ENCODE data around the gene DCDC1.

DCDC1 gene

GRCh38 chr11:31397239-31397834 is 27.8 kb upstream of the DCDC1 start:
- Histone ChIP-seq H3K4me1 (ENCODE audit: control insufficient read depth, insufficient read depth, low read length) (no peaks in the 10 kb centered on the region), H3K27me3 (ENCODE audit: control insufficient read depth, insufficient read depth, low read length) (no peaks in the 10 kb centered on the region), H3K27ac (ENCODE audit: low read depth, low read length) (no peak overlapping the region), H3K36me3 (ENCODE audit: control insufficient read depth, insufficient read depth, low read length) (no peaks in the 10 kb centered on the region), H3K9ac (ENCODE audit: low read length) (no peak overlapping the region), H3K9me3 (ENCODE audit: control insufficient read depth, insufficient read depth, low read depth, low read length) (peaks cover 10% of the 10 kb centered on the region), H3K4me3 (ENCODE audit: low read depth, low read length) (no peak overlapping the region)

GRCh38 chr11:31387379-31387778 is 17.8 kb upstream of the DCDC1 start:
- Histone ChIP-seq H3K9me3 (ENCODE audit: control insufficient read depth, insufficient read depth, low read depth, low read length) (no peaks in the 10 kb centered on the region; the same call in 1 of the 2 replicates), H3K27ac (ENCODE audit: low read depth, low read length) (no peak overlapping the region; the same call in 1 of the 2 replicates), H3K36me3 (ENCODE audit: control insufficient read depth, insufficient read depth, low read length) (no peaks in the 10 kb centered on the region), H3K4me1 (ENCODE audit: control insufficient read depth, insufficient read depth, low read length) (0 out of 2 replicates have a peak, but pooled peaks cover 7% of the 10 kb centered on the region), H3K9ac (ENCODE audit: low read length) (no peak overlapping the region), H3K4me3 (ENCODE audit: low read depth, low read length) (no peak overlapping the region), H3K27me3 (ENCODE audit: control insufficient read depth, insufficient read depth, low read length) (no peaks in the 10 kb centered on the region)

GRCh38 chr11:31383116-31383515 is 13.6 kb upstream of the DCDC1 start:
- Histone ChIP-seq H3K27ac (ENCODE audit: low read depth, low read length) (no peak overlapping the region), H3K9me3 (ENCODE audit: control insufficient read depth, insufficient read depth, low read depth, low read length) (no peaks in the 10 kb centered on the region; the same call in 1 of the 2 replicates), H3K27me3 (ENCODE audit: control insufficient read depth, insufficient read depth, low read length) (no peaks in the 10 kb centered on the region), H3K36me3 (ENCODE audit: control insufficient read depth, insufficient read depth, low read length) (no peaks in the 10 kb centered on the region), H3K4me3 (ENCODE audit: low read depth, low read length) (no peak overlapping the region), H3K9ac (ENCODE audit: low read length) (no peak overlapping the region), H3K4me1 (ENCODE audit: control insufficient read depth, insufficient read depth, low read length) (0 out of 2 replicates have a peak, but pooled peaks cover 7% of the 10 kb centered on the region)

GRCh38 chr11:31375879-31376278 is 6.3 kb upstream of the DCDC1 start:
- no peak overlapping the region for H3K9ac ChIP-seq (ENCODE audit: low read length)
- no peaks in the 10 kb centered on the region for H3K4me1 ChIP-seq (ENCODE audit: control insufficient read depth, insufficient read depth, low read length)
- H3K36me3 ChIP-seq (ENCODE audit: control insufficient read depth, insufficient read depth, low read length) = no peaks in the 10 kb centered on the region
- no peaks in the 10 kb centered on the region for H3K9me3 ChIP-seq (ENCODE audit: control insufficient read depth, insufficient read depth, low read depth, low read length)
- no peaks in the 10 kb centered on the region for H3K27me3 ChIP-seq (ENCODE audit: control insufficient read depth, insufficient read depth, low read length)
- H3K4me3 ChIP-seq (ENCODE audit: low read depth, low read length) = no peak overlapping the region
- H3K27ac ChIP-seq (ENCODE audit: low read depth, low read length) = no peak overlapping the region

- H3K9ac ChIP-seq (ENCODE audit: low read length) = no peak overlapping the region
- no peaks in the 10 kb centered on the region for H3K9me3 ChIP-seq (ENCODE audit: control insufficient read depth, insufficient read depth, low read depth, low read length)
- 0 out of 2 replicates have a peak, but pooled peaks cover 9% of the 10 kb centered on the region for H3K4me1 ChIP-seq (ENCODE audit: control insufficient read depth, insufficient read depth, low read length)
- no peak overlapping the region for H3K27ac ChIP-seq (ENCODE audit: low read depth, low read length)
- H3K27me3 ChIP-seq (ENCODE audit: control insufficient read depth, insufficient read depth, low read length) = no peaks in the 10 kb centered on the region
- no peaks in the 10 kb centered on the region for H3K36me3 ChIP-seq (ENCODE audit: control insufficient read depth, insufficient read depth, low read length)
- no peak overlapping the region for H3K4me3 ChIP-seq (ENCODE audit: low read depth, low read length)
Measured at GRCh38 chr11:31366795-31367194, 2.7 kb downstream of the DCDC1 start.

- 0 out of 2 replicates have a peak, but pooled peaks cover 9% of the 10 kb centered on the region for H3K4me1 ChIP-seq (ENCODE audit: control insufficient read depth, insufficient read depth, low read length)
- no peaks in the 10 kb centered on the region for H3K9me3 ChIP-seq (ENCODE audit: control insufficient read depth, insufficient read depth, low read depth, low read length)
- H3K9ac ChIP-seq (ENCODE audit: low read length) = no peak overlapping the region
- H3K36me3 ChIP-seq (ENCODE audit: control insufficient read depth, insufficient read depth, low read length) = no peaks in the 10 kb centered on the region
- H3K27ac ChIP-seq (ENCODE audit: low read depth, low read length) = no peak overlapping the region
- no peaks in the 10 kb centered on the region for H3K27me3 ChIP-seq (ENCODE audit: control insufficient read depth, insufficient read depth, low read length)
- no peak overlapping the region for H3K4me3 ChIP-seq (ENCODE audit: low read depth, low read length)
Measured at GRCh38 chr11:31361743-31362142, 7.8 kb downstream of the DCDC1 start.

- Histone ChIP-seq H3K27ac (ENCODE audit: low read depth, low read length) (no peak overlapping the region), H3K27me3 (ENCODE audit: control insufficient read depth, insufficient read depth, low read length) (no peaks in the 10 kb centered on the region), H3K4me3 (ENCODE audit: low read depth, low read length) (no peak overlapping the region), H3K36me3 (ENCODE audit: control insufficient read depth, insufficient read depth, low read length) (no peaks in the 10 kb centered on the region), H3K9ac (ENCODE audit: low read length) (no peak overlapping the region), H3K4me1 (ENCODE audit: control insufficient read depth, insufficient read depth, low read length) (no peaks in the 10 kb centered on the region; the same call in 1 of the 2 replicates), H3K9me3 (ENCODE audit: control insufficient read depth, insufficient read depth, low read depth, low read length) (no peaks in the 10 kb centered on the region)
Measured at GRCh38 chr11:31355817-31356216, 13.7 kb downstream of the DCDC1 start.

GRCh38 chr11:31355131-31355530 is 14.4 kb downstream of the DCDC1 start:
- Histone ChIP-seq H3K36me3 (ENCODE audit: control insufficient read depth, insufficient read depth, low read length) (no peaks in the 10 kb centered on the region), H3K4me3 (ENCODE audit: low read depth, low read length) (no peak overlapping the region), H3K27ac (ENCODE audit: low read depth, low read length) (no peak overlapping the region), H3K4me1 (ENCODE audit: control insufficient read depth, insufficient read depth, low read length) (no peaks in the 10 kb centered on the region; the same call in 1 of the 2 replicates), H3K27me3 (ENCODE audit: control insufficient read depth, insufficient read depth, low read length) (no peaks in the 10 kb centered on the region), H3K9ac (ENCODE audit: low read length) (no peak overlapping the region), H3K9me3 (ENCODE audit: control insufficient read depth, insufficient read depth, low read depth, low read length) (no peaks in the 10 kb centered on the region)

GRCh38 chr11:31351168-31351567 is 18.4 kb downstream of the DCDC1 start:
- H3K4me3 ChIP-seq (ENCODE audit: low read depth, low read length) = no peak overlapping the region
- H3K4me1 ChIP-seq (ENCODE audit: control insufficient read depth, insufficient read depth, low read length) = no peaks in the 10 kb centered on the region; the same call in 1 of the 2 replicates
- H3K27ac ChIP-seq (ENCODE audit: low read depth, low read length) = no peak overlapping the region
- H3K36me3 ChIP-seq (ENCODE audit: control insufficient read depth, insufficient read depth, low read length) = no peaks in the 10 kb centered on the region
- H3K9ac ChIP-seq (ENCODE audit: low read length) = no peak overlapping the region
- H3K27me3 ChIP-seq (ENCODE audit: control insufficient read depth, insufficient read depth, low read length) = no peaks in the 10 kb centered on the region
- no peaks in the 10 kb centered on the region for H3K9me3 ChIP-seq (ENCODE audit: control insufficient read depth, insufficient read depth, low read depth, low read length)

GRCh38 chr11:31340903-31341572 is 28.5 kb downstream of the DCDC1 start:
- no peaks in the 10 kb centered on the region for H3K4me1 ChIP-seq (ENCODE audit: control insufficient read depth, insufficient read depth, low read length)
- no peak overlapping the region for H3K27ac ChIP-seq (ENCODE audit: low read depth, low read length)
- no peak overlapping the region for H3K4me3 ChIP-seq (ENCODE audit: low read depth, low read length)
- 0 out of 2 replicates have a peak, but pooled peaks cover 3% of the 10 kb centered on the region for H3K9me3 ChIP-seq (ENCODE audit: control insufficient read depth, insufficient read depth, low read depth, low read length)
- no peak overlapping the region for H3K9ac ChIP-seq (ENCODE audit: low read length)
- H3K27me3 ChIP-seq (ENCODE audit: control insufficient read depth, insufficient read depth, low read length) = no peaks in the 10 kb centered on the region
- H3K36me3 ChIP-seq (ENCODE audit: control insufficient read depth, insufficient read depth, low read length) = no peaks in the 10 kb centered on the region

- no peaks in the 10 kb centered on the region for H3K27me3 ChIP-seq (ENCODE audit: control insufficient read depth, insufficient read depth, low read length)
- H3K9ac ChIP-seq (ENCODE audit: low read length) = no peak overlapping the region
- H3K27ac ChIP-seq (ENCODE audit: low read depth, low read length) = no peak overlapping the region
- H3K36me3 ChIP-seq (ENCODE audit: control insufficient read depth, insufficient read depth, low read length) = no peaks in the 10 kb centered on the region
- peaks cover 16% of the 10 kb centered on the region for H3K9me3 ChIP-seq (ENCODE audit: control insufficient read depth, insufficient read depth, low read depth, low read length)
- no peaks in the 10 kb centered on the region for H3K4me1 ChIP-seq (ENCODE audit: control insufficient read depth, insufficient read depth, low read length)
- no peak overlapping the region for H3K4me3 ChIP-seq (ENCODE audit: low read depth, low read length)
Measured at GRCh38 chr11:31337806-31338205, 31.7 kb downstream of the DCDC1 start.
